Uterus (tissue), 2 donors: Measurements from ENCODE around the gene ERO1B.

Experiments used
- POLR2A ChIP-seq, 2 donors: fragments of 450-650 bp; IDR thresholded peaks; one replicate each; pipeline ENCODE4 v1.6.1; 2016; ENCODE audit warnings: antibody characterized with exemption in 2 of 2, mild to moderate bottlenecking in 1 of 2, moderate library complexity in 1 of 2
- TF ChIP-seq, protein P1 (sequence below), 4 experiments: fragments of 200-600 bp in 2 of 4; fragments of 450-650 bp in 2 of 4; sonication (generic) in 2 of 4; IDR thresholded peaks; one replicate each; pipeline ENCODE4 v1.5.1; 2016 to 2019; ENCODE audit warnings: antibody characterized with exemption in 4 of 4, mild to moderate bottlenecking in 2 of 4, moderate library complexity in 1 of 4

GRCh38 chr1:236200925-236201324, 80.8 kb downstream of the ERO1B start:
- TF ChIP-seq POLR2A (IDR thresholded peaks at IDR 0.05), result no peak
- TF ChIP-seq, protein P1, sequence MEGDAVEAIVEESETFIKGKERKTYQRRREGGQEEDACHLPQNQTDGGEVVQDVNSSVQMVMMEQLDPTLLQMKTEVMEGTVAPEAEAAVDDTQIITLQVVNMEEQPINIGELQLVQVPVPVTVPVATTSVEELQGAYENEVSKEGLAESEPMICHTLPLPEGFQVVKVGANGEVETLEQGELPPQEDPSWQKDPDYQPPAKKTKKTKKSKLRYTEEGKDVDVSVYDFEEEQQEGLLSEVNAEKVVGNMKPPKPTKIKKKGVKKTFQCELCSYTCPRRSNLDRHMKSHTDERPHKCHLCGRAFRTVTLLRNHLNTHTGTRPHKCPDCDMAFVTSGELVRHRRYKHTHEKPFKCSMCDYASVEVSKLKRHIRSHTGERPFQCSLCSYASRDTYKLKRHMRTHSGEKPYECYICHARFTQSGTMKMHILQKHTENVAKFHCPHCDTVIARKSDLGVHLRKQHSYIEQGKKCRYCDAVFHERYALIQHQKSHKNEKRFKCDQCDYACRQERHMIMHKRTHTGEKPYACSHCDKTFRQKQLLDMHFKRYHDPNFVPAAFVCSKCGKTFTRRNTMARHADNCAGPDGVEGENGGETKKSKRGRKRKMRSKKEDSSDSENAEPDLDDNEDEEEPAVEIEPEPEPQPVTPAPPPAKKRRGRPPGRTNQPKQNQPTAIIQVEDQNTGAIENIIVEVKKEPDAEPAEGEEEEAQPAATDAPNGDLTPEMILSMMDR (IDR thresholded peaks at IDR 0.05), result no peak
